Posterior cingulate gyrus (tissue), 11 donors: ENCODE data around the gene GNG7.

ENCODE experiments used
- DNase-seq, 10 donors: peaks; one replicate each; pipeline versions ENCODE4 v3.0.0 to v3.0.0-alpha.2; 2020 to 2021; ENCODE audit warnings: mixed read lengths in 3 of 10
- intact Hi-C: fragments of 100-400 bp; cut with DNase I; formaldehyde crosslinking; loops from one replicate; pipeline ENCODE4 v1.15.1; 2023

GNG7 gene

DNA sequence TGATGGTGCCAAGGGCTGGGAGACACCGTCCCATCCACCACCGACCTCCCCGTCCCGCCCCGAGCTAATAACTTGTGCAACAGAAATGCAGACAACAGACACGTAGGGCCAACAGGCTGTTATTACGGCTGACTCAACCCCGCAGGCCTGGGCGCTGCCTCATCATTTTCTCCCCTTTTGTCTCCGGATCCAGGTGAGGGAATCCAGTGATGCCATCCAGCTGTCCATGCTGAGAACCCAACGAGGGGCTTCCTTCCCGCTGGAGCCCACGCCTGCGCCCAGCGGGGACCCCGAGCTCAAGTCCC is 25.1 kb upstream of the GNG7 start:
- intact Hi-C loops: no loop called here

GRCh38 chr19:2726904-2727639 is 24.6 kb upstream of the GNG7 start:
- intact Hi-C loops: no loop called here
- no peak for DNase-seq

More for the DNA sequence above, 25.1 kb upstream of the GNG7 start:
- DNase-seq: no peak

DNA sequence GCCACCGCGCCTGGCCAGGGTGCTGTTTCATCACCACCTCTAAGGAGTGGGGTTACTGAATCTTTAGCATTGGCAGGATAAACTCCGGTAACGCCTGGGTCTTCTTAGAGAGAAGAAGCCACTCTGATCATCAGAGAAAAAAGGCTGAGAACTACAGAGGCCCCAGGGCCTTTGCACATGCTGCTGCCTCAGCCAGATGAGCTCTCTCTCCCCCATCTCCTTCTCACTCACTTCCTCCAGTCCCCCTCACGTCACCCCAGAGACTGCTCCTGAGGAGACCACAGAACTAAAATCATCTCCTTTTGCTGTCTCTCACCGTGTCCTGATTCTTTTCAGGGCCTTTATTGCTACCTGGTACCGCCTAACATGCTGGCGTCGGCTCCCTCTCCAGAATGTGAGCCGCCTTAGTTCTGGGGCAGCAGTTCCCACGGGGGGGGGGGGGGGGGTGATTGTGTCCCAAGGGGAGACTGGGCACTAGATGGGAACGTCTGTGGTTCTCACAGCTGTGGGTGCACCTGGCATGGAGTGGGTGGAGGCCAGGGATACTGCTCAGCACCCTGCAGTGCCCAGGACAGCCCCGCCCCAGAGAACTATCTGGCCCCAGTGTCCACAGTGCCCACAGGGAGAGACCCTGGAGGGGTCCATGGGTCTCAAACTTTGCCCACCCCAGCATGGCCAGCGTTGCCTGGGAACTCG is 23.8 kb upstream of the GNG7 start:
- peak in 1 of 10 donors; percentile 48 for DNase-seq
- intact Hi-C loops: no loop called here

- DNase-seq: no peak
- intact Hi-C loops: no loop called here
These were observed 21.7 kb upstream of the GNG7 start for GRCh38 chr19:2724148-2724557.

DNA sequence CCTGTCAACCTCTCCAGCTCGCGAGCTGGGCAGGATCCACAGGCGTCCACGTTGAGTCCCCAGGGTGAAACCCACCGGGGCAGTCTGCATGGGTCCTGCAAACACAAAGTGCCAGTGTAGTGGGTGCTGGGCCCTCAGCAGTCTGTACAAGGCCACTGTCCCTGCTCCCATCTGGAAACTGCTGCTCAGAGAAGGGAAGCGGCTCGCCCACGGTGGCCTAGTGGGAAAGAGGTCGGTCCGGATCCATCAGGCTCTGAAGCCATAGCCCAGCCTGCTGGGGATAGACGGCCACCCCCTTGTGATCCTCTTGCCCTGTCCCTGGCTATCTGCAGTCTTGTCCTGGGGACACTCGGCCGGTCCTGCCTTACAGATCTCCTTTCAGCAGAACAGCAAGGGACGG is 21.3 kb upstream of the GNG7 start:
- intact Hi-C loops: no loop called here
- peak in 1 of 10 donors; percentile 80 for DNase-seq

- intact Hi-C loops: no loop called here
- DNase-seq: peak in 1 of 10 donors; percentile 83
These were observed 20.8 kb upstream of the GNG7 start for GRCh38 chr19:2723345-2723715.

- peak in 9 of 10 donors; percentile 53 to 95 (median 70) for DNase-seq
- intact Hi-C loops: no loop called here
These were observed 20.2 kb upstream of the GNG7 start for GRCh38 chr19:2722541-2723344.

GRCh38 chr19:2721570-2722540 is 19.4 kb upstream of the GNG7 start:
- peak in 2 of 10 donors; percentile 71 to 78 for DNase-seq
- intact Hi-C loops: no loop called here

- intact Hi-C loops: no loop called here
- peak in 2 of 10 donors; percentile 67 to 75 for DNase-seq
These were observed 18.5 kb upstream of the GNG7 start, which contains the start of gene DIRAS1 for GRCh38 chr19:2720777-2721569. Gene DIRAS1, minus strand, starts transcription at chr19:2721372. Its CDS starts 3,566 bp downstream, at chr19:2717806.

GRCh38 chr19:2719920-2720776 is 17.7 kb upstream of the GNG7 start:
- peak in 9 of 10 donors; percentile 45 to 95 (median 75) for DNase-seq
- intact Hi-C loops: no loop called here

DNA sequence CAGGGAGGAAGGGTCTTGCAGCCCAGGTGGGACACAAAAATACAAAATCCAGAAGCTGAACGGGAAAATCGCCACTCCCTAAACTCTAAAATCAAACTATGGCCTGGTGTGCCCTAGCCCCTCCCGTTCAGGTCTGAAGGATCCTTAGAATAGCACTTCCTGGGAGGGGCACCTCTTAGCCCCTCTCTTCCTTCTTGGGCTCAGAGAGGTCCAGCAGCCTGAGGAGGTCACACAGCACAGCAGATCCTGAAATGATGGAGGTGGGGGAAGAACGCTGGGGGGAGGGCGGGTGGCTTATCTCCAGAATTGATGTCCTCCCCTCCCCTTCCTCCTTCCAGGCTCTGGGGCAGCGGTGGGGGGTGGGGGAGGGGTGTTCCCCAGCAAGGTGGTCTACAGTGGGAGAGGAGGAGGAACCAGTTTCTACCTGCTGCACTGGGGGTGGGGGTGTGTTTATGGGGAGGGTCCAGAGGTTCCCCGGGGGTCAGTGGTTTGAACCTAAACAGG is 16.8 kb upstream of the GNG7 start:
- DNase-seq: no peak
- intact Hi-C loops: no loop called here

GRCh38 chr19:2717638-2718541 is 15.4 kb upstream of the GNG7 start:
- intact Hi-C loops: no loop called here
- peak in 3 of 10 donors; percentile 53 to 85 (median 65) for DNase-seq

DNA sequence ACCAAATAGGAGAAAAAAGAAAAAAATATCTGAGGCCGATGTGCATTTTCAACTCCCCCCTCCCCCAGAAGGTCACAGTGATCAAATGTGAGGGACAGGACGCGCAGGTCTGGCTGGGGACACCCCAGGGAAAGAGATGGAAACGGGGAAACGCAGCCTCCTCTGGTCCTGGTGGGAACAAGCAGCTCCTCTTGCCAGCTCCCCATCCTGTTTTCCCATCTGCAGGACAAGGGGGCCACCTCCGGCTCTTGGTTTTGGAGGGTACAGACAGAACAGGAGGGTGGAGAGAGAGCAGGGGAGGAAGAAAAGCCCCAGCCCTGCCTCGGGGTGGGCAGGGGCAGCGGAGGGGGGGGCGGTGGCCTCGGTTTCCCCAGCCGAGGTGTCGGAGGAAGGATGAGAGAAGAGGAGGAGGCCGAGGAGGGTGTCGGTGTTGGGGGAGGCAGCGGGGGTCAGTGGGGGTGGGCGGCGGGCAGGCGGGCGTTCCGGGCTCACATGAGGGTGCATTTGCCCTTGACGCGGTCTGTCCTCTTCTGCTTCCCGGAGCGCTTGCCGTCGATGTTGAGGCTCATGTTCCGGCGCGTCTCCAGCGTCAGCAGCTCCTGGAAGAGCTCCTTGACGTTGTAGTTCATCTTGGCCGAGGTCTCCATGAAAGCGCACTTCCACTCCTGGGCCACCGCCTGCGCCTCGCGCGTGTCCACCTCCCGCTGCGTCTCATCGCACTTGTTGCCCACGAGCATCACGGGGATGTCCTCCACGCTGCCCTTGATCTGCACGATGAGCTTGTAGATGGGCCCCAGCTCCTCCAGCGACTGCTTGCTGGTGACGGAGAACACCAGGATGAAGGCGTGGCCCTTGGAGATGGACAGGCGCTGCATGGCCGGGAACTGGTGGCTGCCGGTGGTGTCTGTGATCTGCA is 14.5 kb upstream of the GNG7 start:
- intact Hi-C loops: no loop called here
- peak in 2 of 10 donors; percentile 51 to 67 for DNase-seq

GRCh38 chr19:2716275-2716650 is 13.8 kb upstream of the GNG7 start:
- intact Hi-C loops: no loop called here
- DNase-seq: peak in 1 of 10 donors; percentile 64

DNA sequence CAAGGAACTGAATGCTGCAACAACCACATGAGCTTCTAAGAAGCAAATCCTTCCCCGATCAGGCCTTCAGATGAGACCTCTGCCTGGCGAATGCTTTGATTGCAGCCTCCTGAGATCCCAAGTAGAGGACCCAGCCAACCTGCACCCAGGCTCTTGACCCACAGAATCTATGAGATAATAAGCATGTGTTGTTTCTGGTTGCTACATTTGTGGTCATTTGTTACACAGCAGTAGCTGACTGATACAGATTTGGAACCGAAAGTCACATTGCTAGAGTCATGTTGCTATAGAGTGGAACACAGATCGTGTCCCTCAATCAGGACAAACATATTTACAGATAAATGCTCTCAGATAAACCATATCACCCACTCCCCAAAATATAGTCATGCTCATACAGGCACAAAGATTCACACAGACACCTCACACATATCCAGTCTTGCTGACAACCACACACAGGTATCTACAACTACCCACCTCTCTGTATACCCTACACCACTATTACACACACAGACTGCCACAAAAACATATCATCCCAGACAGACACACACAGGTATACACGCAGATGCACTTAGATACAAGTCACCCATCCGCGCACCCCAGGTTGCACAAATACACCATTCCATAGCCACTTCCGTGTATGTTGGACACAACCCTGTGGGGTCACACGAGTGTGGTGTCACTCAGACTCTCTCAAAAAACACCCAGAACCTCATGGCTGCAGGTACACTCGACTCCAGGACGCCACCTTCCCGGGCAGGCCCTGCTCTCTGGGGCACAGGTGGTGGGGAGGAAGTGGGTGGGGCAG is 13.2 kb upstream of the GNG7 start:
- DNase-seq: no peak
- intact Hi-C loops: no loop called here
